ENCODE data around the gene C12orf42. TPM values are rescaled to one million over a fixed set of nuclear protein-coding genes. Genes with fewer than 3 reads are reported as not detected.

The C12orf42 gene
- total RNA-seq = not detected

DNA sequence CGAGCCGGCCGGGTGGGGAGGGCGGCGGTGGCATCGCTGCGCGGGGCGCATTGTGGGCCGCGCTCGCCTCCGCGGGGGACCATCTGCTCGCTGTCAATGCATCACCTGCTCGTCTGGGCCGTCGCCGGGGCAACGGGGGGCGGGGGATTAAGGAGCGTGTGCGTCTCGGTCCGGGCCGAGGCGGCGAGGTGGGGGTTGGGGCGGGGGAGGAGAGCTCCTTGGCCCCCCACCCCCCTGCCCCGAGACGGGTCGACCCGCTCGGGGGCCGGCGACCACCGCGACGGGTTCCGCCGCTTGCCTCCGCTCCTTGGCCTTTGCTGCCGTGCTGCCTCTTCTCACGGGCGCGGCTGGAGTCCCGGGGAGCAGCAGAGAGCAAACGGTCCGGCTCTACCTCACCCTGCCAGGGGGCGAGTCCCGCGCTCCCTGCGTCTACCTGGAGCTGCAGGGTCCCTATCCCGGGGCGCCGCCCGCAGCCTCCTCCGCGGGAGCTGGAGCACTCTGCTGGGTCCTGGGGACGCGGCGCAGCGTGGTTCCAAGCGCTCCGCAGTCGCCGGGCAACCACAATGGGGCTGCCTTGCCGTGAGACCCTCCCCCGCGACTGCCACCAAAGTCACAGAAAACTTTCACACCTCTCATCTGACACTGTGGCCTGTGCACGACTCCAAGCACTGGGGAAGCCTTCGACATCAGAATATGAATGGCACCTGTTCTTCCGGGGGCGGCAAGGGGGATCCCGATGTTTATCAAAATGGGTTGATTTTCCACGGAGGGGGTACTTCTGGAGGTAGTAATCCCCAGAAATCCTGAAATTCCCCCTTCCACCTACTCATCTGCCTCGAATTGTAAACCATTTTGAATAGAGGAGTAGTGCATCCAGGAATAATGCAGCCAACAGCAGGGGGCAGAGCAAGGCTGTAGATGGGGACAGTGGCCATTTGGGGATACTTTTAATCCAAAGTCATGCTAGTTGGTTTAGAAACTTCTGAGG is at the start of gene C12orf42:
C12orf42 (minus strand) TSS at position 500 of the 988 bp plus-strand sequence. CDS start 17,542 bp downstream, outside the sequence.
- Histone ChIP-seq H3K4me3 (peak within 1 kb of the TSS; percentile 15 to 48), H3K36me3 (no peaks in the 10 kb centered on the region), H3K27ac (no peak within 1 kb of the TSS), H3K27me3 (peaks cover 3 to 9% of the 10 kb centered on the region in 2 donors), H3K4me1 (peaks cover 0 to 14% of the 10 kb centered on the region in 2 donors), H3K9me3 (no peaks in the 10 kb centered on the region)
- TF ChIP-seq, protein P1, sequence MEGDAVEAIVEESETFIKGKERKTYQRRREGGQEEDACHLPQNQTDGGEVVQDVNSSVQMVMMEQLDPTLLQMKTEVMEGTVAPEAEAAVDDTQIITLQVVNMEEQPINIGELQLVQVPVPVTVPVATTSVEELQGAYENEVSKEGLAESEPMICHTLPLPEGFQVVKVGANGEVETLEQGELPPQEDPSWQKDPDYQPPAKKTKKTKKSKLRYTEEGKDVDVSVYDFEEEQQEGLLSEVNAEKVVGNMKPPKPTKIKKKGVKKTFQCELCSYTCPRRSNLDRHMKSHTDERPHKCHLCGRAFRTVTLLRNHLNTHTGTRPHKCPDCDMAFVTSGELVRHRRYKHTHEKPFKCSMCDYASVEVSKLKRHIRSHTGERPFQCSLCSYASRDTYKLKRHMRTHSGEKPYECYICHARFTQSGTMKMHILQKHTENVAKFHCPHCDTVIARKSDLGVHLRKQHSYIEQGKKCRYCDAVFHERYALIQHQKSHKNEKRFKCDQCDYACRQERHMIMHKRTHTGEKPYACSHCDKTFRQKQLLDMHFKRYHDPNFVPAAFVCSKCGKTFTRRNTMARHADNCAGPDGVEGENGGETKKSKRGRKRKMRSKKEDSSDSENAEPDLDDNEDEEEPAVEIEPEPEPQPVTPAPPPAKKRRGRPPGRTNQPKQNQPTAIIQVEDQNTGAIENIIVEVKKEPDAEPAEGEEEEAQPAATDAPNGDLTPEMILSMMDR (IDR thresholded peaks at IDR 0.05) = peak in 1 of 2 donors; percentile 43
- no peak for DNase-seq (ENCODE audit: low spot score)

DNA sequence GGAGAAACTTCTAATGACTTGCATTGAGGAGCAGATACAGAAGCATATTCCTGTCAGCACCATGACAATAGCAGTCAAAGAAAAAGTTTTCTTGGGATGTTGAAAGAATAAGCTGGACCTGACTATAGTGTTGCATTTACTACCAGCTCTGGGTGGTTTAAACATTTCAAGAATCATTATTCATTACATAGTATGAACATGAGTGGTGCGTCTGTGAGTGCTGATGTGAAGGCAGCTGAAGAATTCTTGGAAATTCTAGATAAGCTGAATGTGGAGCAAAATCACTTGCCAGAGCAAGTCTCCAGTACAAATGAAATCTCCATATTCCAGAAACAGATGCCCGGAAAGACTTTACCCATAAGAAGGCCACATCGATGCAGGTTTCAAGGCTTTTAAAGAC is 46.3 kb upstream of the C12orf42 start:
- TF ChIP-seq, protein P1 (IDR thresholded peaks at IDR 0.05) = no peak
- Histone ChIP-seq H3K4me3 (no peak overlapping the region), H3K9me3 (no peaks in the 10 kb centered on the region), H3K36me3 (no peaks in the 10 kb centered on the region), H3K4me1 (no peaks in the 10 kb centered on the region), H3K27ac (no peak overlapping the region), H3K27me3 (no peaks in the 10 kb centered on the region)
- DNase-seq (ENCODE audit: low spot score) = no peak

DNA sequence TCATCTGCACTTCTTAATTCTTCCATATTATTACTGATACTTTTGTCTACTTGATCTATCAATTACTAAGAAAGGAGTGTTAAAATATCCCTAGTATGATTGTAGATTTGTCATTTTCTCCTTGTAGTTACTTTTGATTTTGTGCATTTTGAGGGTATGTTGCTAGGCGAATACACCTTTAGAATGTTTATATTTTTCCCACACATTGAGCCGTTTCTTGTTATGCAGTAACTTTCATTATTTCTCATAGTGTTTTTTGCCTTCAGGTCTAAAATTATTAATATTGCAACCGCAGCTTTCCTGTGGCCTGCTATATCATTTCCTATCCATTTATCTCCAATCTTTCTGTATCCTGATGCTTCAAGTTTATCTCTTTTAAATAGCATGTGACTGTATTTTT is 44.6 kb upstream of the C12orf42 start:
- no peak for DNase-seq (ENCODE audit: low spot score)
- Histone ChIP-seq H3K4me3 (no peak overlapping the region), H3K27ac (no peak overlapping the region), H3K27me3 (no peaks in the 10 kb centered on the region), H3K36me3 (no peaks in the 10 kb centered on the region), H3K9me3 (no peaks in the 10 kb centered on the region), H3K4me1 (no peaks in the 10 kb centered on the region)
- TF ChIP-seq, protein P1 (IDR thresholded peaks at IDR 0.05) = no peak

DNA sequence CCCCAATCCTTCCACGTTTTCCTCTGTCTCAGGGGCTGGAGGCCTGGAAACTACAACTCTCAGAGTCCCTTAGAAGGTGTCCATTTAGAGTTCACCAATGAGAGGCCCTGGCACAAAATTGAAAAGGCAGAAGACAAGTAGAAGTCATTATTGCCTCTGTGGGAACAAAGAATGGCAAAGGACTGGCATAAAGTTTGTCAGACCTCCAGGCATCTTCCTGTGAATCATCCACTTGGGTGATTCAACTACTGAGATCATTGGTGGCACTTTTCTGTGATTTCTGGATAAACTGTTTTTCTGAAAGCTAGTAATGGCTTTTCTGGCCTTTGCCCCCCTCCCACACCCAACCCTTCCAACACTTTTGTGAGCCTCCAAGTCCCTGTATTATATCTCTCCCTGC is 42.6 kb upstream of the C12orf42 start:
- no peak overlapping the region for H3K27ac ChIP-seq
- no peaks in the 10 kb centered on the region for H3K9me3 ChIP-seq
- DNase-seq (ENCODE audit: low spot score) = no peak
- no peaks in the 10 kb centered on the region for H3K27me3 ChIP-seq
- H3K36me3 ChIP-seq = no peaks in the 10 kb centered on the region
- TF ChIP-seq, protein P1 (IDR thresholded peaks at IDR 0.05) = no peak
- no peak overlapping the region for H3K4me3 ChIP-seq
- no peaks in the 10 kb centered on the region for H3K4me1 ChIP-seq

DNA sequence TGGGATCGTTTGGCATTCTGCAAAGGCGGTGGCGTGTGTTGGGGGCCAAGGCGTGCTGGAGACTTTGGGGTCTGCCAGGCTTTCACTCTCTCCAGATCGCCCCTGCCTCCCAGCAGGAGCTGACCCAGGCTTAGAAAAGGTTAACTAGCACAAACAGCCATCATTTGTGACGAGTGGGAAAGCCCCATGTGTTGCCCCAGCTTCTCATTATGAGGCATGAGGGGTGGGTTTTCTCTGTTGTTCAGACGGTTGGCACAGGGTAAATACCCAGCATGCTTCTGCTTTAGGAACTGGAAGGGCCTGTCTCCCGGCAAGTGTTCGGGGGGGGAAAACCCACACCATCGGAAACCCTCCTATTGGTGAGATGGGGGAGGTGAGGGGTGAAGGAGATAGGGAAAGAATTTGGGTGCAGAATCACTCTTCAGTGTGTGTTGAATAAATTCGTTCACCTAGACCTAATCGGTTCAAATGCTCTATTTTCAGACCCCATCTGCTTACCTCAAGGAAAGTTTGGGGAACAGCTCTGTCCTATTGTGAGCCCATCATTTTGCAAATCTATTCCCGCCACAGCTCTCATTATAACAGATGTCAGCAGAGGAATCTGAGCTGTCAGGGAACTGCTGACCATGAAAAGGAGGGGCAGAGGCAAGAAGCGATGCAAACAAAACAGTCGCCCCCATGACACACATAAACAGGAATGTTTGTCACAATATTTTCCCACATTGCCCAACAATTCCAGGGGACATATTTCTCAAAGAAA is 34.7 kb upstream of the C12orf42 start:
- H3K36me3 ChIP-seq = no peaks in the 10 kb centered on the region
- no peaks in the 10 kb centered on the region for H3K9me3 ChIP-seq
- TF ChIP-seq, protein P1 (IDR thresholded peaks at IDR 0.05) = no peak
- DNase-seq (ENCODE audit: low spot score) = no peak
- no peak overlapping the region for H3K27ac ChIP-seq
- H3K27me3 ChIP-seq = no peaks in the 10 kb centered on the region
- no peaks in the 10 kb centered on the region for H3K4me1 ChIP-seq
- no peak overlapping the region for H3K4me3 ChIP-seq
